IPS DF 4.7 (cell line): ENCODE results near the gene ZNF524.

Experiments
- DNase-seq: peaks from one replicate; pipeline ENCODE4 v3.0.0-alpha.2; 2013; ENCODE audit warnings: low spot score; ENCODE audit errors: extremely low read depth

Gene ZNF524

GRCh38 chr19:55619286-55619685, 19.2 kb downstream of the ZNF524 start:
- no peak for DNase-seq

DNA sequence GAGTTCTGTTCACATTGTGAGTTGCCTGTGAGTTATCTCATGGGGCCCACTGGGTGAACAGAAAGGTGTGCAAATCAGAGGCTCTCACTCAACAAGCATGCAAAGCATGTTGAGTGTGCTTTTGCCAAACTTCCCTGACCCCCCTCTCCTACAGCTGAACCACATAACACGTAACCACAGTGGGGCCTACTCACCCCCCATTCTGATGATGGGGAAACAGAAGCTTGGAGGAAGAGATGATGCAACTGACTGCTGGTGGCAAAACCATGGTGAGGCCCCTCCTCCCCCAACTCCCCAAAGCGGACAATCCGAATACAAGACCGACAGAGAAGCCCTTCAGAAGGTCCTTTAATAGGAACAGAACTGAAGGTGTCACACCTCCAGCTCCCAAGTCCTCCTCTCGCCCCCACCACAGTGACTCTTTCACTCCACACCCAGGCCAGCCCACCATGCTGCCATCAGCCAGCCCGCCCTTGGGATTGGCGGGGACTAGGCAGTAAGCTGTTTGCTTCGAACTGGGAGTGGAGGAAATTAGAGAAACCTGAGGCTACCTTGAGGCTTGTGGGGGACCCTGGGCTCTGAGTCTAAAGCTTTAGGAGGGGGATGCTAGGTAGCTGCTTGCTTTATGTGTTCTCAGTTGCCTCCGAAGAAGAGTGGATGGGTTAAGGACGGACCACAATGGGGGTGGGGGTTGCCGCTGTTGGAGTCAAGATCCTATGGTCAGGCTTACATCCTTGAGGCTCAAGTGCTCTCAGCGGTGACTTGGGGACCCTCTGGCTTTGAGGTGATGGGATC, 20.5 kb downstream of the ZNF524 start:
- DNase-seq = no peak

DNA sequence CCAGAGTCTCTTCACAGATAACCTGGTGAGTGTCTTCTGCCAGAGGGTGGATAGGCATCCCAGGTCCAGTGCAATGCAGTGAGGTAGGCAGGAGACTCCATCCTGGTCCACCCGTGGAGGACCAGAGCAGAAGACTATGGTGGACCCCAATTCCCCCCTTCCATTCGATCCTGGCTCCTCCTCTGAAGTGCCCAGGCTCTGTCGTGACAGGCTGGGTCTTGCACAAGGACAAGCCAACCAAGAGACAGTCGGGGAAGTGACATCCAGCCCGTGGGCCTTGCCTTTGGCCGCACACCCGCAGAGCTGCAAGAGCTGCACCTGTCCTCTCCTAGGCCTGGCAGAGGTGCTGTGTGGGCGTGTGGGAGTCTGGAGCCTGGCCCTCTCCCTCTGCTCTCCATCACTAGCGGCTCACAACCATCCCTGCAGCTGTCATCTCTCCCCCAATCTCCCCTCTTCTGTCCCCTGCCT, 21.2 kb downstream of the ZNF524 start:
- no peak for DNase-seq

- DNase-seq = no peak
Measured at GRCh38 chr19:55621673-55622231, 21.7 kb downstream of the ZNF524 start.

DNA sequence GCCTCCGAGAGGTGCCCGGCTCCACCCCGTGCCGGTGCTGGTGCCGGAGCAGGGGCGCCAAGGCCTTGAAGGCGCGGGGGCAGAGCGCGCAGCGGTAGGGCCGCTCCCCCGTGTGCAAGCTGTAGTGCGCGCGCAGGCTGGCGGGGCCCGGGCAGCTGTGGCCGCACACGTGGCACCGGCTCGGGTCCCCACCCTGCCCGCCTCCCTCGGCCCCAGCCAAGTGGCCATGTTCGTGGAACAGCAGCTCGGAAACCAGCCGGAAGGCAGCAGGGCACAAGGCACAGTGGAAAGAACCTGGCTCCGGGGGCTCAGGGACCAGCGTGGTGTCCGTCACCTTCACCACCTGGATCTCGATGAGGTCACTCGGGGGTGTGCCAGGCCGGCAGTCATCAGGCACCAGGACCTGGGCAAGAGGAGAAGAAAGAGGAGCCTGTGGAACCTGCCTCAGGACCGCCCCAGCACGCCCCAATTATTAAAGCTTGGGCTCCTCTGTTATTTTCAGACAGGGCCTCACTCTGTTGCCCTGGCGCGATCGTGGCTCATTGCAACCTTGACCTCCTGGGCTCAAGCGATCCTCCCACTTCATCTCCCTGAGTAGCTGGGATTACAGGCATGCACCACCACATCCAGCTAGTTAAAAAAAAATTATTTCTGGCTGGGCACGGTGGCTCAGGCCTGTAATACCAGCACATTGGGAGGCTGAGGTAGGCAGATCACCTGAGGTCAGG, 22.3 kb downstream of the ZNF524 start:
- no peak for DNase-seq

GRCh38 chr19:55623130-55623529, 23.0 kb downstream of the ZNF524 start:
- no peak for DNase-seq

DNA sequence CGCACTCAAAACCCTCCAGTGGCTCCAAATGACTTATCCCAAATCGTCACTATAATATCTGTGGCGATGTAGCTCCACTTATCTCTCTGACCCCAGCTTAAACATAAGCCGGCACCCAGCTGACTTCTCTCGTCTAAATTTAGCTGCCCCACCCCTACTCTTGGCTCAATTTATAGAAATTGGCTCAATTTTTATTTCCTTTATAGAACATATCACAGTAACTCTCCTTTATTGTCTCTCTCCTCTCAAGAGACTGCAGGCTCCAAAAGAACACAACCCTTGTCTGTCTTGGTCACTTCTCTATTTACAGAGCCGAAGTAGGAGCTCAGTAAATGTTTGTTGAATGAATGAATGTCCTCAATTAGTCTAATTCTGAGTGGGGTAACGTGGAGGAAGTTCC, 23.5 kb downstream of the ZNF524 start:
- DNase-seq = no peak

DNA sequence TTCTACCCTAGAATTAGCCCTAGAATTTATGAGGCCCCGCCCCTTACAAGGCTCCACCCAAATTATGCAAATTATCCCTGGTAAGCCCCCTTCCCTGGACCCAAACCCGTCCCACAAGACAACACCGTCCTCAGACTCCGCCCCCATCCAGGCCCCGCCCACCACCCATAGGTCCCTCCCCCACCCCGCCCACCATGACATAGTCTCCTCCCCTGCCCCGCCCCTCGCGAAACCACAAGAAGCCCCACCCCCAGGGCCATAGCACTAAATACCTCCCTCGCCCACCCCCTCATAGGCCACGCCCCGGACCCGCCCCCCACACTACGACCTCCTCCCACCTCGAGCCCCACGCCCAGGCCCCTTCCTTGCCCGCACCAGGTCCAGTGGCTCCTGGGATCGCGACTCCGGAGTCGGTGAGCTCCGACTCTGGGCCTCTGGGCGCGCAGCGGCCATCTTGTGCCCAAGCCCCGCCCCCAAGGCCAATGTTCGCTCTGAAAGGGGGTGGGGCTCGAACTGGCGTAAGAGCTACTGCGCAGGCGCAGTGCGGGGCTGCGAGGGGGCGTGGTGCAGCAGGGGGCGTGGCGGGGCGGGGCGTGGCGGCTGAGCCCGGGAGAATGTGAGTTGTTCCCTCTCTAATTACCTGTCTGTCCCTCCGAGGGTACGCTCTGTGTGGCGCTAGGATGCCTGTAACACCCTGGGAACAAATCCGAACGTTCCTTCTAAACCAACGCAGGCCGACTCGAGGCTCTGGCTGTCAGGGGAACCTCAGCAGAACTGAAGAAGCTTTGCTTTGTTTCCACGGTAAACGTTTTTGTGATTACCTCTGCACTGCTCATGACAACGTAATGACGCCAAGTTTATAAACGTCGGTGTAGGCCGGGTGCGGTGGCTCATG, 24.3 kb downstream of the ZNF524 start, which contains the start of gene ZNF784:
Gene ZNF784, minus strand, starts transcription at position 458 of the 895 bp plus-strand sequence. Its CDS starts 5 bp downstream, at position 453.
- DNase-seq = no peak

DNA sequence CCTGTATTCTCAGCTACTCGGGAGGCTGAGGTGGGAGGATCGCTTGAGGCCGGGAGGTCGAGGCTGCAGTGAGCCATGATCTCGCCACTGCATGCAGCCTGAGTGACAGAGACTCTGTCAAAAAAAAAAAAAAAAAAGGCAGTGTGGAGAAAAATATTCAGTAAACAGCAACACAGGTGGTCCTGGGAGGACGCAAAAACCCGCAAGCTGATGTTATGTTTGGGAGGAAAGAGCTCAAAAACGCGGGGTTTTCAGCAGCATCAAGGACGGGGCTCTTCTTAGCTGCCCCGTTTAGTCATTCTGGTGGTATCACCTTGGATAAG, 24.9 kb downstream of the ZNF524 start:
- DNase-seq = no peak

DNA sequence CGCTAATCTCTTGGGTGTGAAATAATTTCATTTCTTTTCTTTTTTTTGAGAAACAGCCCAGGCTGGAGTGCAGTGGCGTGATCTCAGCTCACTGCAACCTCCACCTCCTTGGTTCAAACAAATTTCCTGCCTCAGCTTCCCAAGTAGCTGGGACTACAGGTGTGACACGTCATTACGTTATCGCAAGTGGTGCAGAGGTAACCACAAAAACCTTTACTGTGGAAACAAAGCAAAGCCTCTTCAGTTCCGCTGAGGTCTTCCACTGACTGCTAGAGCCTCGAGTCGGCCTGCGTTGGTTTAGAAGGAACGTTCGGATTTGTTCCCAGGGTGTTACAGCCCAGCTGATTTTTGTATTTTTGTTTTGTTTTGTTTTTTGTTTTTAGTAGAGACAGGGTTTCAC, 26.3 kb downstream of the ZNF524 start:
- no peak for DNase-seq

GRCh38 chr19:55632463-55632834, 32.4 kb downstream of the ZNF524 start:
- DNase-seq = no peak

GRCh38 chr19:55633861-55634260, 33.8 kb downstream of the ZNF524 start:
- DNase-seq = no peak

DNA sequence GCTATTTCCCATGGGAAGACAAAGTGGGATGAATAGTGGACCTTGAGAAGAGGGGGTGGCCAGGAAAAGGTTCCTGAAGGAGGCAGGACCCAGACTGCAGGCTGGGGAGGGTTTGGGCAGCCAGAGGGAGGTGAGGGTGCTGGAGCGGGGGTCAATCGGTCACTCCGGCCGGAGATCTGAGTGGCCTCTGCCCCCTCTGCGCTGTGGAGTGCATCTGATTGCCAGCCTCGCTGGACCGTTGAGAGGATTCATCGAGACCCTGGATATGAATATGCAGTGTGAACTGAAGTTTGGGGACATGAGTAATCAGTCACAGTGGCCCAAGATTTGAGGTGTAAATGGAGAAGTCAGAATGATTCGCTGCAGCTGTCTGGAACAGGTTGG, 35.2 kb downstream of the ZNF524 start:
- DNase-seq = no peak

DNA sequence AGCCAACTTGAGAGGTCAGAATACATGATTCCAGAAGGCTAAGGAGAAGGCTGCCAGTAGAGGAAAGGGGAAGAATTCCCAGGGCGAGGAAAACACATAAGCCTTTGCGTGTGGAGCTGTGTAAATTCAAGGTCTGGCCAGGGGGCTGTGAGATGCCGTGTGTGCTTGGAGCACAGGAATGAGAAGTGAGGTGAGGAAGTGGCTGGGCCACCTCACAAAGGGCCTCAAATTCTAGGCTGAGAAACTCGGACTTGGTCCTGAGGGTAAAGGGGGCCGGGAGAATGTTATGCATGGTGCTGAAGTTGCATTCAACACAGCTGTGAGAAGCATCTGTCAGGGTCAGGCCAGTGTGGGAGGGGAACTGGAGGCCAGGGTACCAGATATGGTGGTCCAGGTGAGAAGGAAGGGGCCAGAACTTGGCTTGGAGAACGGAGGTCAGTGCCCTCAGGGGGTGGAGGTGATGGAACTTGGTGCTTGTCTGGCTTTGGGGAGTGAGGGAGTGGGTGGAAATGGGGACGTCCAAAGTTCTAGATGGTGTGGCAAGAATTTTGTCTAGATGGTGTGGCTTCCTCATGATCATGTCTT, 35.9 kb downstream of the ZNF524 start:
- no peak for DNase-seq

DNA sequence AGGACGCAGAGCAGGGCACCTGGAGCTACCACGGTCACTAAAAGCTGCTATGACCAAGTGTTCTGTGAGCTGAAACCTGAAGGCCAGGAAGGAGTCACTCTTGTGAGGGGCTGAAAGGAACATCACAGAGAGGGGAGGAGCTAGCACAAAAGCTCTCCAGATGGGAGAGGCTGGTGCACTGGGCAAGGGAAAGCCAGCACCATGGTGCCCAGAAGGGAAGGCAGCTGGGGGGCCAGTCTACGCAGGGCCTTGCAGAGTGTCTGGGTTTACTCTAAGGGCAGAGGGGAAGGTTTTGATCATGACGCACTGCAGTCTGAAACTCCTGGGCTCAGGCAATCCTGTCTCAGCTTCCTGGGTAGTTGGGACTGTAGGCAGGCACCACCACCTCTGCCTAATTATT, 36.6 kb downstream of the ZNF524 start:
- DNase-seq = no peak

- DNase-seq = no peak
Measured at GRCh38 chr19:55637534-55637933, 37.4 kb downstream of the ZNF524 start.

- DNase-seq = no peak
Measured at GRCh38 chr19:55638864-55639359, 38.8 kb downstream of the ZNF524 start.

DNA sequence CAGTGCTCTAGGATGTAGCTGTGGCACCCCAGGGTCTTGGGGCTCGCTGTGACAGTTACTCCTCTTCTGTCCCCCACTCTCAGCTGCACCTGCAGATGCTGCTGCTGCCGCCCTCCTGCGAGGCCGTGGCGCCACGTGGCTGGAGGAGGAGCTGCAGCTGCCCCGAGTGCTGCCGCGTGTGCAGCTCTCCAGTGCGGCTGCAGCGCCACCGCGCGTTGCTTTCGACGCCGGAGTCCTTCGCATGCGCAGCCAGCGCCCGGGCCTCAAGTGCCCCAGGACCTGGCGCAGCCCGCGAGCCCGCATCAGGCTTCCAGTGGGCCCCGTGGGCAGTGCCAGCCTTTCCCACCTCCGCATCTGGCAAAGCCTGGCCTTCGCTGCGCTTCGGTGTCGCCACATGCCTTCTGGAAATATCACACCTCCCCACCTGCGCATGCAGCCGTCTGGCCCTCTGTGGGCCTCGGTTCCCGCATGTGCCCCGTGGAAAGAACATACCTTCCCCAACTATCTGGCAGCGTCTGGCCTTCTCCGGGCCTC, 40.0 kb downstream of the ZNF524 start:
- no peak for DNase-seq

DNA sequence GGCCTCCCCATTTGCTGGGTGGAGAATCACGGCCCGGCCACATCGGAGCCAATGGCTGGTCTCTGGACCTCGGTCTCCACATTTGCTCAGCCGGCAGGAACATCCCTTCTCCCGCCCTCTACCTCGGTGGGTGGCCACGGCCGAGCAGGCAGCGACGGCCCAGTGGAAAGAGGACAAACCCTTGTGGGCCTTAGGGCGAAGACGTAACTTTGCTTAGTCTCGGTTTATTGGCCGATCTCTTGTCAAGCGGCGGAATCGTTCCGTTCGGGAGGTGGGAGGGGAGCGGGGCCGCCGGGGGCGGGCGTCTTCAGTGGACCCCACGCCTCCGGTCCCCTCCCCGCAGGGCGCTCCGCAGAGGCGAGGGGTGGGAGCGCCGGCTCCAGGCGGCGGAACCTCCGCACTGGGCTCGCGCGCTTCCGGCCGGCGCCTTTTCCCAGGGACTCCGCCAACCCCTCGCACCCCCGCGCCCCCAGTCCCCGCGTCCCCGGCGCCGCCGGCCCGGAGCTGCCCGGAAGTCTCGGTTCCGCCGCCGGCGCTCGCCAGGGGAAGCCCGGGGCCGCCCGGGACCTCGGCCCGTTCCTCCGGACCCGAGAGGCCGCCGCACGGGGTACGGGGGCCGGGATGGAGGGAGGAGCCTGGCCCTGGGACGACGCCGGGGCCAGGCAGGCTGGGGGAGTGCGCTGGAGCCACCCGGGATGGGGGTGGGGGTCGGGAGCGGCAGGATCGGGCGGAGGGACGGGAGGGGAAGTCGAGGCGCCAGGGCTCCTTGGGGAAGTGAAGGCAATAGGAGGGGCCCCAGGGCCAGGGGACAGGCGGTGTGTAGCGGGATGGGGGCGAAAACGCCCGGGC, 40.7 kb downstream of the ZNF524 start, which contains the start of gene ZNF580:
Gene ZNF580, plus strand, starts transcription at position 426 of the 849 bp plus-strand sequence. CDS start 1,507 bp downstream, outside the sequence.
- DNase-seq = no peak
